ENCODE results near the gene MYMX.
"Not testable (repeated sequence)": the region's sequence is repeated elsewhere in the genome, so short reads cannot be mapped to it uniquely, and the experiment has no call there.

Gene MYMX

DNA sequence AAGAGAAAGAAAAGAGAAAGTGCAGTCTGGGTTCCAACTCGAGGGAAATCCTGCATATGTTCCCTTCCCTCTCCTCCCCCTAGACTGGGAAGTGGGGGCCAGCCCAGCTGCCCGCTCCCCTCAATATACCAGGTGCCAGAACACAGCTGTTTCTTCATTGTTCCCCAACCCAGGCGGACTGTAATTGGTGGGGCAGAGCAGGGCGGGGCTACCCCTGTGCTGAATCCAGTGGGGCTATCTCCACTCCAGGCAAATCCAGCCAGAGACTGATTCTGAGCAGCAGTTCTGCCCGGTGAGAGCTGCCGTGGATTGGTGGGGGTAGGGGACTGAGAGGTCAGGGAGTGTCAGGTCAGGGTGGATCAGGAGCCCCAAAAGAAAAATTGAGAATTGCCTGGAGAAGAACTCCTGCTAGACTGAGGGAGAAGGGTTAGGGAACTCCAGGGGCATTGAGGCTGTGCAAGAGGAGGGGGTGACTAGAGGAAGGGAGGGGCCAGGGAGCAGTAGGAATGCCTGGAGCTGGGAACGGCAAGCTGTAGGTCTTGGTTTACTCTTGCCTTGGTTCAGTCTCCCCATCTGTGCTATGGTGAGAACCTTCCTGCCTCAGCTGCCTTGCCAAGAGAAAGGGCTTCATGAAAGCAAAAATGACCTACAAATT lies at the start of gene MYMX:
MYMX (plus strand) TSS at position 250 of the 655 bp plus-strand sequence. CDS start 546 bp downstream, outside the sequence.
- FAIRE-seq (no peak), DNase-seq (ENCODE audit: insufficient read length, low spot score) (no peak)

GRCh38 chr6:44167567-44167966 lies 49.2 kb upstream of the MYMX start:
- FAIRE-seq (no peak), DNase-seq (ENCODE audit: insufficient read length, low spot score) (no peak)

GRCh38 chr6:44169154-44169553 lies 47.6 kb upstream of the MYMX start:
- FAIRE-seq: no peak
- no peak for DNase-seq (ENCODE audit: insufficient read length, low spot score)

GRCh38 chr6:44169886-44170570 lies 46.7 kb upstream of the MYMX start:
- FAIRE-seq: no peak
- no peak for DNase-seq (ENCODE audit: insufficient read length, low spot score)

DNA sequence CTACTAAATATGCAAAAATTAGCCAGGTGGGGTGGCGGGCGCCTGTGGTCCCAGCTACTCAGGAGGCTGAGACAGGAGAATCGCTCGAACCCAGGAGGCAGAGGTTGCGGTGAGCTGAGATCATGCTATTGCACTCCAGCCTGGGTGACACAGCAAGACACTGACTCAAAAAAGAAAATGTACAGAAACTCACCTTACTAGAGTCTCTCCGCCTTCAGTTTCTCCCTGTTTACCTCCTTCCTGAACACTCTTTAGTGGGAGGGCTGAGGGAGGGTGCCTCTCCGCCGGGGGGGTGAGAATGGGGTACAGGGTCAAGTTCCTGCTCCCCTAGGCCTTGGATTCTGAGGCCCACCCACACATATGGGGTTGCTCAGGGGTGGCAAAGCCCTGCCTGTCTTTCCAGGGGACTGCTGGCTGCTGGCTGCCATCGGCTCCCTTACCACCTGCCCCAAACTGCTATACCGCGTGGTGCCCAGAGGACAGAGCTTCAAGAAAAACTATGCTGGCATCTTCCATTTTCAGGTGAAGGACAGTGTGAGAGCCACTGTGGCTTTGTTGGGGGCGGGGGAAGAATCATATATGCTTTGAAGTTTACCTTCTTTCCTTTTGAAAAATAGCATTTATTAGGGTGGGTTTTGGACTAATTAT lies 44.7 kb upstream of the MYMX start:
- FAIRE-seq (no peak), DNase-seq (ENCODE audit: insufficient read length, low spot score) (no peak)

DNA sequence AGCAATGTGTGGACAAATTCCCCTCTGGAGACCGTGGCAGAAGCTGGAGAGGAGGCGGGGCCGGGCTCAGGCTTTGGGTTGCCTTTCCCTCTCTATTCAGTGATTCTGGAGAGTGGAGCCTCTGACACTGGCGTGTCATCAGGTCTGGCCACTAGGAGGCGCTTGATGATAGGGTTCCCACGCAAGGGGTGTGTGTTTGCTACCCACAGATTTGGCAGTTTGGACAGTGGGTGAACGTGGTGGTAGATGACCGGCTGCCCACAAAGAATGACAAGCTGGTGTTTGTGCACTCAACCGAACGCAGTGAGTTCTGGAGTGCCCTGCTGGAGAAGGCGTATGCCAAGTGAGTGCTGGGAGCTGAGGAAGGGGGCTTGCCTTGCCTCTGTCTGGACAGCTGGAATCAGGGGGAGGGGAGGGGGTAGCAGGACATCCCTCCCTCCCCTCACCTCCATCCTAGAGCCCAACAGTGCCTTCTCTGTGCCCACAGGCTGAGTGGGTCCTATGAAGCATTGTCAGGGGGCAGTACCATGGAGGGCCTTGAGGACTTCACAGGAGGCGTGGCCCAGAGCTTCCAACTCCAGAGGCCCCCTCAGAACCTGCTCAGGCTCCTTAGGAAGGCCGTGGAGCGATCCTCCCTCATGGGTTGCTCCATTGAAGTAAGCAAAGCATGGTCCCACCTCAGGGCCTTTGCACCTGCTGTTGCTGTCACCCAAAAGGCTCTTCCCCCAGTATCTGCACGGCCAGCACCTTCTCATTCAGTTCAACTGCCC lies 43.8 kb upstream of the MYMX start:
- DNase-seq (ENCODE audit: insufficient read length, low spot score) (peak; percentile 94), FAIRE-seq (peak; percentile 13)

- no peak for FAIRE-seq
- no peak for DNase-seq (ENCODE audit: insufficient read length, low spot score)
These were observed 40.5 kb upstream of the MYMX start for GRCh38 chr6:44176130-44176761.

DNA sequence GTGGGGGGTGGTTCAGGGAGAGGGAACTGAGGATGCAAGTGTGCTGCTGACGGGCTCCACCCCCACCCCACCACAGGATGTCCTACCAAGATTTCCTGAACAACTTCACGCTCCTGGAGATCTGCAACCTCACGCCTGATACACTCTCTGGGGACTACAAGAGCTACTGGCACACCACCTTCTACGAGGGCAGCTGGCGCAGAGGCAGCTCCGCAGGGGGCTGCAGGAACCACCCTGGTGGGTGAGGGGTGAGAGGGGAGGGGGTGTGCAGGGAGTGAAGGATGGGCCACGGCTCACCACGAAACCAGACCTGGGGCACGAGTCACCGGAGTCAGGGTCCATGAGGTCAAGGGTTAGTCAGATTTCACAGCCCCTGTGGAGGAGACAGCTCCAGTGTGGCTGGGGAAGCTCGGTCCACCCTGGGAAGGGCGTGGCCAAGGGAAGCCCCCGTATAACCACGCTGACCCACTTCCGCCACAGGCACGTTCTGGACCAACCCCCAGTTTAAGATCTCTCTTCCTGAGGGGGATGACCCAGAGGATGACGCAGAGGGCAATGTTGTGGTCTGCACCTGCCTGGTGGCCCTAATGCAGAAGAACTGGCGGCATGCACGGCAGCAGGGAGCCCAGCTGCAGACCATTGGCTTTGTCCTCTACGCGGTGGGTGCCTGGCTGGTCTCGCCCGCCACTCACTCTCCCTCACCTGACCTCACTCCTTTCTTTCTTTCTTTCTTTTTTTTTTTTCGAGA lies 39.8 kb upstream of the MYMX start:
- FAIRE-seq (no peak), DNase-seq (ENCODE audit: insufficient read length, low spot score) (no peak)

- no peak for FAIRE-seq
These were observed 38.9 kb upstream of the MYMX start for GRCh38 chr6:44177691-44178423.

DNA sequence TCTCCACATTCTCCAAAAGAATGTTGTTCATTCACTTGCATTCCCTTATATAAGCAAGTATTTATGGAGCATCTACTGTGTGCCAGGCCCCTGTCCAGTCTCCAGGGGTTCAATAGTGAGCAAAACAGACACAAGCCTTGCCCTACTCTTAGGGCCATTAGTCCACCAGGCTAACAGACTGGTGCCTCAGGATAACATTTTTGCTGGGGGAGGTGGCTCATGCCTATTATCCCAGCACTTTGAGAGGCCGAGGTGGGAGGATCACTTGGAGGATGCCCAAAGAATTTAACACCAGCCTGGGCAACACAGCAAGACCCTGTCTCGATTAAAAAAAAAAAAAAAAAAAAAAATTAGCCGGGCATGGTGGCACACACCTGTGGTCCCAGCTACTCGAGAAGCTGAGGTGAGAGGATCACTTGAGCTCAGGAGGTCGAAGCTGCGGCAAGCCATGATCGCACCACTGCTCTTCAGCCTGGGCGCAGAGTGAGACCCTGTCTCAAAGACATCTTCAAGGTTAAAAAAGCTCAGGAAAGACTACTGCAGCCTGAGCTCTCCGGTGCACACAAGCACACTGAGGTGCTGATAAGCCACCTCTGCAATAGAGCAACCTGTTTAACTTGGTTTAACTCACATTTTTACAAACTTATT lies 38.2 kb upstream of the MYMX start:
- DNase-seq (ENCODE audit: insufficient read length, low spot score): no peak
- no peak for FAIRE-seq

More at GRCh38 chr6:44177691-44178423, 38.9 kb upstream of the MYMX start:
- DNase-seq (ENCODE audit: insufficient read length, low spot score): no peak

- DNase-seq (ENCODE audit: insufficient read length, low spot score): no peak
- FAIRE-seq: no peak
These were observed 37.6 kb upstream of the MYMX start for GRCh38 chr6:44179072-44179536.

DNA sequence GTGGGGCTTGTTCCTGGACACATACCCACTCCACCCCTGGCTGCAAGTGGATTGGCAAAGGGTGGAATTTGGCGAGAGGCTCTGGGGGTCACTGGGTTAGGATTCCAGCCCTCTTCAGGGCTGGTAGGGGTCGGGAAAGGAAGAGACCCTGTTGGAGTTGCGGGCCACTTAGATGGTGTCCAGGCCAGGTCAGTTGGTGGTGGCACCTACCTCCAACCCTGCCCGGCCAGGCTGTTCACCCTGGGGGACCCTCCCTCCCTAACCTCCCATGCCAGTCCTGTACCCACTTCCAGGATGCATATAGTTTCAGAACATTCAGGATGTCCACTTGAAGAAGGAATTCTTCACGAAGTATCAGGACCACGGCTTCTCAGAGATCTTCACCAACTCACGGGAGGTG lies 37.1 kb upstream of the MYMX start:
- FAIRE-seq (no peak), DNase-seq (ENCODE audit: insufficient read length, low spot score) (no peak)

DNA sequence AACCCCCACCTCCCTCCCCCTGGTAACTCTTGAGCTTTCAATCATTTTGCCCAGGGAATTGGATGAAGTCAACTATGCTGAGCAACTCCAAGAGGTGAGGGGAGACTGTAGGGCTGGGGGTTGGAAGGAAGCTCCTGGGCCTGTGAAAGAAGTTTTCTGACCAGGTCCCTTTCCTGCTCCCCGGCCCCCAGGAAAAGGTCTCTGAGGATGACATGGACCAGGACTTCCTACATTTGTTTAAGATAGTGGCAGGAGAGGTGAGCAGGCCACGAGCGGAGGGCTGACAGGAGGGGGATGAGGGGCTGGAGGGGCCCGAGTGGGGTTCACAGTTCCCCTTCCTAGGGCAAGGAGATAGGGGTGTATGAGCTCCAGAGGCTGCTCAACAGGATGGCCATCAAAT lies 36.3 kb upstream of the MYMX start:
- FAIRE-seq: no peak
- DNase-seq (ENCODE audit: insufficient read length, low spot score): no peak

DNA sequence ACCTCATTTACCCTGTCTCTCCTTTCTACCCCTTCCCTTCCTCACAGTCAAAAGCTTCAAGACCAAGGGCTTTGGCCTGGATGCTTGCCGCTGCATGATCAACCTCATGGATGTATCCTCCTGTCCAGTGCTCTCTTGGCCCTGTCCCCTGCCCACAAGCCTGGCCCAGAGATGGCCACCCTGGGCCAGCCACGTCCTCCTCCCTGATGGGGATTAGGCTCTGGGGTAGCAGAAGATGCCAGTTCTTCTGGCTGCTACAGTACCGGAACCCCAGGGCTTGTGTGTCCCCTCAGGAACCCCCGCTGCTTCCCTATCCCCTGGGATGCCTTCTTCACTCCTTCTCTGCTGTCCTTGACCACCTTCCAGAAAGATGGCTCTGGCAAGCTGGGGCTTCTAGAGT lies 35.8 kb upstream of the MYMX start:
- DNase-seq (ENCODE audit: insufficient read length, low spot score): no peak
- FAIRE-seq: no peak

GRCh38 chr6:44181784-44182183 lies 34.9 kb upstream of the MYMX start:
- not testable (repeated sequence) for FAIRE-seq

GRCh38 chr6:44182911-44183390 lies 33.8 kb upstream of the MYMX start:
- DNase-seq (ENCODE audit: insufficient read length, low spot score): no peak
- no peak for FAIRE-seq

More at GRCh38 chr6:44181784-44182183, 34.9 kb upstream of the MYMX start:
- DNase-seq (ENCODE audit: insufficient read length, low spot score): not testable (repeated sequence)

DNA sequence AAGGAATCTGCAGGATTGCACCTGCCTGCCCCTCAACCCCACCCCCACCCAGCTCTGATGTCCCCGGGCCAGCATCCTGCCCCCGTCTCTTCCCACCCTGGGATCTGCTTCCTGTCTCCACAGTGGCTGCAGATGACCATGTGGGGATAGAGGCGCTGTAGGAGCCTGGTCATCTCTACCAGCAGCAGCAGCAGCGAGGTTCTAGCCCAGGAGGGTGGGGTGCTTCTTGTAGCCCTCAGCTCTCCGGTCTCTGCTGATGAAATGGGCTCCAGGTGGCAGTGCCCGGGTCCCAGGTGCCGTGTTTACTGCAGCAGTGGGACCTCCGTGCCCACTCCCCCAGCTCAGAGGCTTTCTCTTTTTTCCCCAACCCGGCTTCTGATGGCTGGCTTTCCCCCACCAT lies 32.9 kb upstream of the MYMX start:
- DNase-seq (ENCODE audit: insufficient read length, low spot score) (no peak), FAIRE-seq (no peak)

- not testable (repeated sequence) for DNase-seq (ENCODE audit: insufficient read length, low spot score); FAIRE-seq
These were observed 31.4 kb upstream of the MYMX start for GRCh38 chr6:44185356-44185755.
